NCI-H2227 (cell line): Measurements from ENCODE around the gene SPTBN1.

Experiments used
- DNase-seq: peaks from one replicate; lab custom pipeline; 2025; ENCODE audit not compliant: unreplicated experiment; lab: John Stamatoyannopoulos, UW

SPTBN1 gene

GRCh38 chr2:54550547-54550946 lies 94.4 kb downstream of the SPTBN1 start:
- no peak for DNase-seq

GRCh38 chr2:54551123-54551756 lies 95.1 kb downstream of the SPTBN1 start:
- DNase-seq = no peak

DNA sequence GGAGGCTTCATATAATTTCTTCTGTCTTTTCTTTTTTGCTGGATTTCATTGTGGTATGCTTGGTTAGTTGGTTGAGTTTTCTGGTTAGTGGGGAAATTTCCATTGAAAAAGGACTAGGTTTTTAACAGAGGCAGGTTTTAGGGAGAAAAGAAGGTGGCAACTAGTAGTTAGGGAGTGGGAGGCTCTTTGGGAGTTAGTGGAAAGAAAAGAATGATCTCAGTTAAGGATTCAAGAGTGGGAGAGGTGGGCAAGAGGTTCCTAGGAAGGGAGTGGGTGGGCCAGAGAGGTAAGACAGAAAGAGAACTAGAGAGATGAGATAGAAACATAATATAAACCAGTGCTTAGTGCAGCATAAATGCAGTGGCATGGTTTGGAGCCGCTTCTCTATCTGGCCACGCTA lies 96.9 kb downstream of the SPTBN1 start:
- no peak for DNase-seq

DNA sequence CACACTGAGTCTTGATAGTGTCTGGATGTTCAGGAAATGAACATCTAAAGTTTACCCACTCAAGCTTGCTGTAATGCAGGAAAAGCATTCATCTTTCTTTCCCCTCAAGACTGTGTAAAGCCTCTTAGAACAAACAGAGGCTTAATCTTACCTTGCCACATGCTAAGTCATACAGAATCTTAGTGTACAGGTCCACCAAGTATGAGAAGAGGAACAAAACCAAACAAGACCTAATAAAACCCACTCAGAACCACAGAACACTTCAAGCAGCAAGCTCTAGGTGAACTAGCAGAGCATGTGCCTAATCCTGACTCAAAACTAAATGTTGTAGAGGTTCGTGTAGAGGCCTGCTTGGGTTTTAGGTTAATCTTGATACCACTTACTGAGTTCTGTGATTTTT lies 97.6 kb downstream of the SPTBN1 start:
- no peak for DNase-seq

- no peak for DNase-seq
Measured at GRCh38 chr2:54555318-54555837, 99.3 kb downstream of the SPTBN1 start.

DNA sequence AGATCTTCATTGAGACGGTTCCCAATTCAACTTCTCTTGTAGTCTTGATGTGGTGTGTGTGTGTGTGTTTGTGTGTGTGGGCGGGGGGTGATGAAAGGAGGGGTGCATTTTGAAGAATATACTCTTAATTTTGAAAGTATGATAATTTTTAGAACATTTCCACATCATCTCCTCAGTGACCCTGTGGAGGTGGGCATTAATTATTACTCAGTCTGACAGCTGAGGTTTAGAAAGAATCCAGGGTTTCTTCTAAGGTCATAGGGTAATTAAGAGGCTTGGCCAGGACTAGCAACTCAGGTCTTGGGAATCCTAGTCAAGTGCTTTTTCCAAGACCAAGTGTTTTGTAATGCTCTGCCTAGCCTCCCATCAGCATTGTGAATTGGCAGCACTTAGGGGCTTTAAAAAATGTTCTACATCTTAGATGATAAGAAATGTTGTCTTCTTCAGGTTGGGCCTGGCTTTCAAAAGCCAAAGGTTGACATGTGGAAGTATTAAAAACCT lies 100.5 kb downstream of the SPTBN1 start:
- DNase-seq = no peak

DNA sequence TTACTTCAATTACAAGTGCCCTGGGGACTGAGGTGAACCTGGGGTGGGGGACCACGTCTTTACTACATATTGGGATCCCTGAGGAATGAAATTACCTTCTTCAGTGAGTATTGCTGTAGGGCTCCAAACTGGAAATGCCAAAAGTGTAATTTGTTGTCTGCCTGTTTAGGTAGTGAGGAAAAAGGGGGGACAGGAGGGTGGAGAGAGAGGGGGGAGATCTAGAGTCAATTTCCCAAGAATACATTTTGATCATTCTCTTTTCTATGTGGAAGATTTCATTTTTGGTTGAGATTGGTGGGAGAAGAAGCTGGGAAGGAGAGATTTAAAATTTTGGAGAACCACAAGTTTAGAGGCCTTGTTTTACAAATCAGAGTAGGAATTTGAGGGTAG lies 101.1 kb downstream of the SPTBN1 start:
- no peak for DNase-seq

- DNase-seq = peak; percentile 62
Measured at GRCh38 chr2:54557601-54558187, 101.6 kb downstream of the SPTBN1 start.

DNA sequence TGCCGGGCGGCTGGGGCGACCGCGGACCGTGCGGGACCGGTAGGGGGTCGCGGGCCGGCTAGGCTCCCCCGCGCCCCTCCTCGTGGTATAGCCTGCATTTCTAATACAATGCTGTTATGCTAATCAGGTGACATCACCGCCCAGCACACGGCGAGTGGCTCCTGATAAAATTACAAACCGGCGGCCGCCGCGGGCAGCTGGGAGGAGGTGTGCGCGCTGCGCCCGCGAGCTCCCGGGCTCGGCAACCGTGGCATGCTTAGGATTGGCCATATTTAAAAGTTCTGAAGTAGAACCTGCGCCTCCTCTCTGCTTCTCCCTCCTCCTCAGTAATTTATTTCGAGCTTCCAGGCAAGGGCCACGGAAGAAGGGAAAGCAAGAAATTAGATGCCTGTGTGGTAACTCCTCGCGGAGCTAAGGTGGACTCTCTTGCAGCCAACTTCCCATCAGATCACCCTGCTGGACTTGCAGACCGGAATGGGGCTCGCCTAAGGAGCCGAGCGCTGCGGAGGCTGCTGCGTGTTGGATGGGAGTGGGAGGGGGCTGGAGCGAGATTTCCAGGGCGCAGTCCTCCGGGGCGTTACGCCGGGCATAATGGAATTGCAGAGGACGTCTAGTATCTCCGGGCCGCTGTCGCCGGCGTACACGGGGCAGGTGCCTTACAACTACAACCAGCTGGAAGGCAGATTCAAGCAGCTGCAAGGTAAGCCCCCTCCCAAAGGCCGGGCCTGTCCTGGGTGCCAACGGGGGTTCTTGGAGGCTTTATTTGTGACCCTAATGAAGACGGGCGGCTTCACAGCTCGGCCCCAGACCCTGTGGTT lies 102.3 kb downstream of the SPTBN1 start:
- DNase-seq = peak; percentile 83

- DNase-seq = no peak
Measured at GRCh38 chr2:54559006-54559445, 102.9 kb downstream of the SPTBN1 start.

- no peak for DNase-seq
Measured at GRCh38 chr2:54559593-54560145, 103.5 kb downstream of the SPTBN1 start.

- no peak for DNase-seq
Measured at GRCh38 chr2:54560146-54560881, 104.2 kb downstream of the SPTBN1 start.

DNA sequence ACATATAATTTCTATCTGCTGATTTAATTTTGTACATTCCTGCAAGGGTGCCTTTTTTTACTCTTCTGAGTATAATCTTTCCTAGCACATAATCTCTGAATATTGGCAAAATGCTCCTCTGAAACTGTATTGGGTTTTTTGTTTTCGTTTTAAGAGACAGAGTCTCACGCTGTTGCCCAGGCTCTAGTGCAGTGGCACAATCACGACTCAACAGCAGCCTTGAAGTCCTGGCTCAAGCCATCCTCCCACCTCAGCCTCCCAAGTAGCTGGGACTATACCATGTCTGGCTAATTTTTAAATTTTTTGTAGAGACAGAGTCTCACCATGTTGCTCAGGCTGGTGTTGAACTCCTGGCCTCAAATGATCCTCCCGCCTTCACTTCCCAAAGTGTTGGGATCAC lies 104.9 kb downstream of the SPTBN1 start:
- no peak for DNase-seq

- DNase-seq = no peak
Measured at GRCh38 chr2:54564439-54564838, 108.3 kb downstream of the SPTBN1 start.

- DNase-seq = no peak
Measured at GRCh38 chr2:54565551-54565950, 109.4 kb downstream of the SPTBN1 start.

DNA sequence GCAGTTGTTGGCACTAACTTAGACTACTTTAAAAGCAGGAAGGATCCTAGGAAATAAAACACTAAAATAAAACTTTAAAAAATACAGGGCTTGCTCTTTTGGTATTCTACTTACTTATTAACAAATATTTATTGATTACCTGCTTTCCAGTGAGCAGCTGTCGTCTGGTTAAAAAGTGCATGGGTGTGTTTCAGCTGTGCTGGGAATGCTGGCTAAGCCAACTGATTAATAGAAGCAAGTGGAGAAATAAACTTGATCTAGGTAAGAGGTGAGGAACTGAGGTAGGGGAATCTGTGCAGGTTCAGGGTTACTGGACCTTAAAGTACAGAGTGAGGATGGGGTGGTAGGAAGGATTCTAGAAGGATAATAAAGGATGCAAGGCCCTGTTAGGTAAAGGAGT lies 110.8 kb downstream of the SPTBN1 start:
- DNase-seq = no peak

DNA sequence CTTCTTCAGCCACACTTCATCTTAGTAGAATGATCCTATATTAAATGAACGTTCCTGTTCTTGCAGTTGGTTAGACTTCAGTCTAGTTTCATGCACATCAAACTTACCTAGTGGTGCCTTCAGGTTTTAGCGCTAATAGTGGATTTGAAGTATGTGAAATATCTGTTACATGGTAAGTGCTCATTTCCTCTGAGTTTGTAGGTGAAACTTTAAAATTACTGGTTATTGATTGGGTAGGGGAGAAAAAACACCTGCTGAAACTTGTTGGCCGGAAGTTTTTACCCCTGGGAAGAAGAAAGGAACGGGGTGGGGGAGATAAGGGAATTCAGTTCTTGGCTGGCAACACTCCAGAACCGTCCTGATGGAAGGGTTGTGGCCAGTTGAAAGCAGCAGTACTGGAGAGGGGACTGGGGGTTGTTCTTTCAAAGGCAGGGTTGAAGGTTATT lies 112.8 kb downstream of the SPTBN1 start:
- DNase-seq = no peak

DNA sequence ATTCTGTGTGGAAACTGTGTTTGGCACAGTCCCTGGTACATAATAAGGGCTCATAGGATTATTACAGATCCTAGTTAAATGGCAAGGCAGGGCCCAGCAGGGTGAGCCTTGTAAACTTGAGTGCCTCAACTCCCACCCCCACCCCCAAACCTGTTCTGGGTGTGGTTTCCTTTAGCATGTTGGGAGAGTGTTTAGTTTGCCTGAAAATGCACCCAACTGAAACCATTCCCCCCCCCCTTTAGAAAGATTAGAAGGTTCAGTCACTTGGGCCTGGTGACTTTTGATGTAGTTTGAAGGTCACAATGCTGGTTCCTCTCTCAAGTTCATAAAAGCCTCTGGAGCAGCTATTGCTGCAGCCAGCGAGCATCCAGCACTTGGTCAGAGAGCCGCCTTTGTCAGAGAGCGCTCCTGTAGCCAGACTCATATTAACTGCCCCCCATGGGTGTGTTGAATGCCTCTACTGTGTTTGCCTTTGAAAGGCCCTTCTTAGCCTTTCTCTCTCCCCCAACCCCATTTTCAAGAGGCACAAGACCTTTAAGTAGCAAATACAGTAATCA lies 113.7 kb downstream of the SPTBN1 start:
- DNase-seq = no peak

- no peak for DNase-seq
Measured at GRCh38 chr2:54570321-54570855, 114.3 kb downstream of the SPTBN1 start.
